Measurements from ENCODE around the gene ZNF487.
"Not testable (repeated sequence)": the region's sequence is repeated elsewhere in the genome, so short reads cannot be mapped to it uniquely, and the experiment has no call there.

Gene ZNF487
- total RNA-seq, result 0.74 to 8.7 (median 5.0) reads per million in 3 experiments

GRCh38 chr10:43436291-43437140 lies at the start of gene ZNF487:
Gene ZNF487, plus strand, starts transcription at chr10:43437111. Its CDS starts 38,703 bp downstream, at chr10:43475814.
- DNase-seq, result peak; percentile 94

- no peak for DNase-seq
Measured at GRCh38 chr10:43387678-43388032, 49.3 kb upstream of the ZNF487 start.

- DNase-seq, result no peak
Measured at GRCh38 chr10:43389867-43390266, 47.0 kb upstream of the ZNF487 start.

- DNase-seq, result no peak
Measured at GRCh38 chr10:43390333-43390732, 46.6 kb upstream of the ZNF487 start.

GRCh38 chr10:43390759-43391158 lies 46.2 kb upstream of the ZNF487 start:
- peak; percentile 43 for DNase-seq

GRCh38 chr10:43391496-43391895 lies 45.4 kb upstream of the ZNF487 start:
- DNase-seq, result no peak

GRCh38 chr10:43392748-43393147 lies 44.2 kb upstream of the ZNF487 start:
- no peak for DNase-seq

- not testable (repeated sequence) for DNase-seq
Measured at GRCh38 chr10:43393186-43393585, 43.7 kb upstream of the ZNF487 start.

GRCh38 chr10:43393606-43394360 lies 43.1 kb upstream of the ZNF487 start:
- no peak for DNase-seq

GRCh38 chr10:43394868-43395267 lies 42.0 kb upstream of the ZNF487 start:
- DNase-seq, result no peak

- peak; percentile 29 for DNase-seq
Measured at GRCh38 chr10:43395571-43396060, 41.3 kb upstream of the ZNF487 start.

GRCh38 chr10:43396061-43396927 lies 40.6 kb upstream of the ZNF487 start:
- peak; percentile 66 for DNase-seq

- peak; percentile 77 for DNase-seq
Measured at GRCh38 chr10:43396928-43397624, 39.8 kb upstream of the ZNF487 start.

GRCh38 chr10:43398939-43399319 lies 38.0 kb upstream of the ZNF487 start:
- DNase-seq, result no peak

- no peak for DNase-seq
Measured at GRCh38 chr10:43399320-43400310, 37.3 kb upstream of the ZNF487 start.

GRCh38 chr10:43401627-43402026 lies 35.3 kb upstream of the ZNF487 start:
- DNase-seq, result no peak

- DNase-seq, result no peak
Measured at GRCh38 chr10:43402176-43402575, 34.7 kb upstream of the ZNF487 start.

- no peak for DNase-seq
Measured at GRCh38 chr10:43402880-43403452, 33.9 kb upstream of the ZNF487 start.

GRCh38 chr10:43403911-43404703 lies 32.8 kb upstream of the ZNF487 start:
- DNase-seq, result no peak

GRCh38 chr10:43404704-43405084 lies 32.2 kb upstream of the ZNF487 start:
- DNase-seq, result peak; percentile 53

Data from central memory CD4-positive, alpha-beta T cell (primary cell).